ENCODE results near the gene ADAR.

The ADAR gene

GRCh38 chr1:154593390-154593789, 14.6 kb downstream of the ADAR start:
- TF ChIP-seq, protein P1, sequence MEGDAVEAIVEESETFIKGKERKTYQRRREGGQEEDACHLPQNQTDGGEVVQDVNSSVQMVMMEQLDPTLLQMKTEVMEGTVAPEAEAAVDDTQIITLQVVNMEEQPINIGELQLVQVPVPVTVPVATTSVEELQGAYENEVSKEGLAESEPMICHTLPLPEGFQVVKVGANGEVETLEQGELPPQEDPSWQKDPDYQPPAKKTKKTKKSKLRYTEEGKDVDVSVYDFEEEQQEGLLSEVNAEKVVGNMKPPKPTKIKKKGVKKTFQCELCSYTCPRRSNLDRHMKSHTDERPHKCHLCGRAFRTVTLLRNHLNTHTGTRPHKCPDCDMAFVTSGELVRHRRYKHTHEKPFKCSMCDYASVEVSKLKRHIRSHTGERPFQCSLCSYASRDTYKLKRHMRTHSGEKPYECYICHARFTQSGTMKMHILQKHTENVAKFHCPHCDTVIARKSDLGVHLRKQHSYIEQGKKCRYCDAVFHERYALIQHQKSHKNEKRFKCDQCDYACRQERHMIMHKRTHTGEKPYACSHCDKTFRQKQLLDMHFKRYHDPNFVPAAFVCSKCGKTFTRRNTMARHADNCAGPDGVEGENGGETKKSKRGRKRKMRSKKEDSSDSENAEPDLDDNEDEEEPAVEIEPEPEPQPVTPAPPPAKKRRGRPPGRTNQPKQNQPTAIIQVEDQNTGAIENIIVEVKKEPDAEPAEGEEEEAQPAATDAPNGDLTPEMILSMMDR (conservative IDR thresholded peaks at IDR 0.05; ENCODE audit: low read length) = no peak
- H3K4me3 ChIP-seq (ENCODE audit: low read length) = no peak overlapping the region
- no peak for DNase-seq (ENCODE audit: low read depth)

- DNase-seq (ENCODE audit: low read depth) = no peak
- TF ChIP-seq, protein P1 (conservative IDR thresholded peaks at IDR 0.05; ENCODE audit: low read length) = no peak
- H3K4me3 ChIP-seq (ENCODE audit: low read length) = no peak overlapping the region
Measured at GRCh38 chr1:154591206-154591605, 16.8 kb downstream of the ADAR start.

- TF ChIP-seq, protein P1 (conservative IDR thresholded peaks at IDR 0.05; ENCODE audit: low read length) = no peak
- no peak overlapping the region for H3K4me3 ChIP-seq (ENCODE audit: low read length)
- DNase-seq (ENCODE audit: low read depth) = no peak
Measured at GRCh38 chr1:154590756-154591155, 17.2 kb downstream of the ADAR start.

DNA sequence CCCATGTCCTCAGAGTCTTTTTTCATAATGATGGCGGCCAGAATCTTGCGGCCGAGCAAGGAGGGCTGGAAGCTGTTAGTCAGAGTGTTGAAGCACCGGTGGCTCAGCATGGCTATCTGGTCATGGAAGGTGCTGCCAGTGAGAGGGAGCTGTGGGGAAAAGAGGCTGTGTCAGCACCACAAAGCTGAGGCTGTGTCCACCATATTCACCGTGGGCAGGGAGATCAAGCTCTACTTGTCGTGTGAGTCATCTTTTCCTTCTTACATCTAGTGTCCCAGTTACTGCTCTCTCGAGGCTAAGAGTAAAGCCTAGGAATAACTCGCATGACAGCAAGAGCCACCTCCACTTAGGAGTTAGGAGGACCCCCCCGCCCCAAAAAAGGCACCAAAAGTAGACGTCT, 18.2 kb downstream of the ADAR start:
- TF ChIP-seq, protein P1 (conservative IDR thresholded peaks at IDR 0.05; ENCODE audit: low read length) = no peak
- no peak overlapping the region for H3K4me3 ChIP-seq (ENCODE audit: low read length)
- no peak for DNase-seq (ENCODE audit: low read depth)

DNA sequence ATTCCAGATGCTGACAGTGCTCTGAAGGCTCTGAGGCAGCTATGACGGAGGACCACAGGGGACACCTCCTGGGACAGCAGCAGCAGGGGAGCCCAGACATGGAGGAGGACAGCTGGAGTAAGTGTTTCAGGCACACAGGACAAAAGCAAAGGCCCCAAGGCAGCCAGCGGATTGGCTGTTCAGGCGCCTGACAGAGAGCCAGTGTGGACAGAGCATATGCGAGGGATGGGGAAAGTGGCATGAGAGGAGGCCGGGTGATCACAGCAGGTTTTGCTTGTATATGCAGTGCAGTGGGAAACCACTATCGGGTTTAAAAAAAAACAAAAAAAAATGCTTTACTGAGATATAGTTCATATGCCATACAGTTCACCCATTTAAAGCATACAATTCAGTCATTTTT, 21.3 kb downstream of the ADAR start:
- no peak overlapping the region for H3K4me3 ChIP-seq (ENCODE audit: low read length)
- DNase-seq (ENCODE audit: low read depth) = no peak
- TF ChIP-seq, protein P1 (conservative IDR thresholded peaks at IDR 0.05; ENCODE audit: low read length) = no peak

- TF ChIP-seq, protein P1 (conservative IDR thresholded peaks at IDR 0.05; ENCODE audit: low read length) = no peak
- DNase-seq (ENCODE audit: low read depth) = no peak
- H3K4me3 ChIP-seq (ENCODE audit: low read length) = no peak overlapping the region
Measured at GRCh38 chr1:154586231-154586630, 21.8 kb downstream of the ADAR start.

- DNase-seq (ENCODE audit: low read depth) = no peak
- TF ChIP-seq, protein P1 (conservative IDR thresholded peaks at IDR 0.05; ENCODE audit: low read length) = no peak
Measured at GRCh38 chr1:154584267-154584994, 23.6 kb downstream of the ADAR start.

More at GRCh38 chr1:154584267-154584994, 23.6 kb downstream of the ADAR start:
- no peak overlapping the region for H3K4me3 ChIP-seq (ENCODE audit: low read length)
